MG63 (cell line): Measurements from ENCODE around the gene RASA3. TPM values are rescaled to one million over a fixed set of nuclear protein-coding genes. Genes with fewer than 3 reads are reported as not detected.

Source experiments
- DNase-seq: peaks from one replicate; pipeline ENCODE4 v3.0.0-alpha.2; 2020
- H3K27me3 ChIP-seq: fragments of 250-450 bp; sonication (Bioruptor Pico); 2 replicates; pipeline ENCODE4 v1.5.1; 2020; ENCODE audit warnings: mild to moderate bottlenecking, moderate library complexity
- H3K36me3 ChIP-seq: fragments of 250-450 bp; sonication (Bioruptor Pico); 2 replicates; pipeline ENCODE4 v1.5.1; 2020; ENCODE audit warnings: mild to moderate bottlenecking, moderate library complexity
- H3K4me3 ChIP-seq: fragments of 250-450 bp; sonication (Bioruptor Pico); 2 replicates; pipeline ENCODE4 v1.5.1; 2020; ENCODE audit warnings: mild to moderate bottlenecking, moderate library complexity
- H3K9me3 ChIP-seq: fragments of 250-450 bp; sonication (Bioruptor Pico); 2 replicates; pipeline ENCODE4 v1.5.1; 2020; ENCODE audit warnings: mild to moderate bottlenecking, moderate library complexity
- total RNA-seq: library from RNA; depleted of rRNA; stranded (reverse); fragments of >200 nt; shearing (Covaris generic); gene quantifications from 2 replicates; pipeline ENCODE4 v1.2.3, GENCODE V29; 2014; ENCODE audit warnings: low replicate concordance

Gene RASA3
- total RNA-seq, 1 experiment from 2014 or later = 21.7 TPM

GRCh38 chr13:113960276-113960948 is 172.0 kb downstream of the RASA3 start:
- H3K36me3 ChIP-seq = peaks cover 3% of the 10 kb centered on the region
- peaks cover 17% of the 10 kb centered on the region for H3K9me3 ChIP-seq
- H3K27me3 ChIP-seq = no peaks in the 10 kb centered on the region
- no peak overlapping the region for H3K4me3 ChIP-seq
- no peak for DNase-seq

GRCh38 chr13:113959198-113959597 is 173.2 kb downstream of the RASA3 start:
- Histone ChIP-seq H3K27me3 (no peaks in the 10 kb centered on the region), H3K4me3 (no peak overlapping the region), H3K36me3 (peaks cover 3% of the 10 kb centered on the region), H3K9me3 (peaks cover 17% of the 10 kb centered on the region)
- DNase-seq = no peak

GRCh38 chr13:113958373-113958772 is 174.1 kb downstream of the RASA3 start:
- Histone ChIP-seq H3K27me3 (no peaks in the 10 kb centered on the region), H3K9me3 (peaks cover 17% of the 10 kb centered on the region), H3K4me3 (no peak overlapping the region), H3K36me3 (peaks cover 3% of the 10 kb centered on the region)
- DNase-seq = no peak

- peaks cover 17% of the 10 kb centered on the region for H3K9me3 ChIP-seq
- H3K4me3 ChIP-seq = no peak overlapping the region
- peaks cover 3% of the 10 kb centered on the region for H3K36me3 ChIP-seq
- no peaks in the 10 kb centered on the region for H3K27me3 ChIP-seq
- DNase-seq = no peak
Observed at GRCh38 chr13:113956571-113956970, 175.9 kb downstream of the RASA3 start.

GRCh38 chr13:113955691-113956090 is 176.7 kb downstream of the RASA3 start:
- no peaks in the 10 kb centered on the region for H3K27me3 ChIP-seq
- DNase-seq = no peak
- H3K36me3 ChIP-seq = peaks cover 3% of the 10 kb centered on the region; the same call in 1 of the 2 replicates
- H3K4me3 ChIP-seq = no peak overlapping the region
- peaks cover 14% of the 10 kb centered on the region for H3K9me3 ChIP-seq

GRCh38 chr13:113955235-113955634 is 177.2 kb downstream of the RASA3 start:
- no peaks in the 10 kb centered on the region for H3K27me3 ChIP-seq
- peaks cover 9% of the 10 kb centered on the region for H3K9me3 ChIP-seq
- peaks cover 3% of the 10 kb centered on the region; the same call in 1 of the 2 replicates for H3K36me3 ChIP-seq
- no peak overlapping the region for H3K4me3 ChIP-seq
- no peak for DNase-seq

GRCh38 chr13:113954046-113954835 is 178.2 kb downstream of the RASA3 start:
- Histone ChIP-seq H3K4me3 (no peak overlapping the region), H3K36me3 (peaks cover under 1% of the 10 kb centered on the region; the same call in 1 of the 2 replicates), H3K27me3 (no peaks in the 10 kb centered on the region), H3K9me3 (peaks cover 3% of the 10 kb centered on the region)
- DNase-seq = no peak

GRCh38 chr13:113953561-113953960 is 178.9 kb downstream of the RASA3 start:
- Histone ChIP-seq H3K9me3 (no peaks in the 10 kb centered on the region), H3K36me3 (no peaks in the 10 kb centered on the region; the same call in 1 of the 2 replicates), H3K4me3 (no peak overlapping the region), H3K27me3 (no peaks in the 10 kb centered on the region)
- DNase-seq = no peak

- H3K9me3 ChIP-seq = no peaks in the 10 kb centered on the region
- H3K36me3 ChIP-seq = no peaks in the 10 kb centered on the region; the same call in 1 of the 2 replicates
- no peaks in the 10 kb centered on the region for H3K27me3 ChIP-seq
- no peak overlapping the region for H3K4me3 ChIP-seq
- DNase-seq = no peak
Observed at GRCh38 chr13:113952983-113953520, 179.4 kb downstream of the RASA3 start.

- Histone ChIP-seq H3K36me3 (no peaks in the 10 kb centered on the region; the same call in 1 of the 2 replicates), H3K9me3 (no peaks in the 10 kb centered on the region), H3K27me3 (no peaks in the 10 kb centered on the region), H3K4me3 (no peak overlapping the region)
- DNase-seq = no peak
Observed at GRCh38 chr13:113952151-113952982, 180.1 kb downstream of the RASA3 start.

- H3K9me3 ChIP-seq = no peaks in the 10 kb centered on the region
- no peak overlapping the region for H3K4me3 ChIP-seq
- DNase-seq = no peak
- no peaks in the 10 kb centered on the region for H3K27me3 ChIP-seq
- no peaks in the 10 kb centered on the region; the same call in 1 of the 2 replicates for H3K36me3 ChIP-seq
Observed at GRCh38 chr13:113951246-113951999, 181.0 kb downstream of the RASA3 start.

GRCh38 chr13:113950451-113951245 is 181.8 kb downstream of the RASA3 start:
- Histone ChIP-seq H3K4me3 (no peak overlapping the region), H3K36me3 (no peaks in the 10 kb centered on the region; the same call in 1 of the 2 replicates), H3K27me3 (no peaks in the 10 kb centered on the region), H3K9me3 (no peaks in the 10 kb centered on the region)
- no peak for DNase-seq

- no peaks in the 10 kb centered on the region for H3K9me3 ChIP-seq
- no peak for DNase-seq
Observed at GRCh38 chr13:113949546-113949945, 182.9 kb downstream of the RASA3 start.

GRCh38 chr13:113948034-113948742 is 184.2 kb downstream of the RASA3 start:
- DNase-seq = no peak
- Histone ChIP-seq H3K36me3 (no peaks in the 10 kb centered on the region; the same call in 1 of the 2 replicates), H3K4me3 (no peak overlapping the region), H3K27me3 (no peaks in the 10 kb centered on the region), H3K9me3 (no peaks in the 10 kb centered on the region)

More at GRCh38 chr13:113949546-113949945, 182.9 kb downstream of the RASA3 start:
- Histone ChIP-seq H3K27me3 (no peaks in the 10 kb centered on the region), H3K4me3 (no peak overlapping the region), H3K36me3 (no peaks in the 10 kb centered on the region; the same call in 1 of the 2 replicates)
